ENCODE data around the gene ZNF446. TPM values are rescaled to one million over a fixed set of nuclear protein-coding genes. Genes with fewer than 3 reads are reported as not detected.

ZNF446 gene
- total RNA-seq, 1 donor from 2014 or later: 9.5 TPM

DNA sequence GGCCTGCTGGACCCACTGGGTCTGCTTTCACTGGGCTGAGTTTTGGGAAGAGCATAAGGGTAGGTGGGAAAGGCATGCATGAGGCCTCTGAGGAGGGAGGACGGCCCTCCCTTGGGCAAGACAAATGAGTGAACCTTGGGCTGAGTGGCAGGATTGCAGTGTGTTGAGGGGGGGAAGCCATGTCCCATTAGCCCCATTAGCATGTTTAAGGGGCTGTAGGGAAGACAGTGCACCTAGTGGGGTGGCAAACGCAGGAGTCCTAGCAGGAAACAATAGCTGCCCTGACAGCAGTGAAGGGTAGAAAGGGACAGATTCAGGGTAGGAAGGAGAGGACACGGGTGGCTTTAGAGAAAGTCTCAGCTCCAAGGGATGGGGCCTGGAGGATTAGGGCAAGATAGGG, 46.6 kb downstream of the ZNF446 start:
- Mint-ChIP-seq H3K27ac (ENCODE audit: unreplicated experiment) (no peak overlapping the region), H3K4me3 (ENCODE audit: unreplicated experiment) (no peak overlapping the region), H3K4me1 (ENCODE audit: low read depth) (peaks cover 22% of the 10 kb centered on the region), H3K9me3 (ENCODE audit: low read depth) (no peaks in the 10 kb centered on the region), H3K27me3 (ENCODE audit: low read depth) (no peaks in the 10 kb centered on the region), H3K36me3 (ENCODE audit: low read depth) (no peaks in the 10 kb centered on the region)
- TF ChIP-seq, protein P1, sequence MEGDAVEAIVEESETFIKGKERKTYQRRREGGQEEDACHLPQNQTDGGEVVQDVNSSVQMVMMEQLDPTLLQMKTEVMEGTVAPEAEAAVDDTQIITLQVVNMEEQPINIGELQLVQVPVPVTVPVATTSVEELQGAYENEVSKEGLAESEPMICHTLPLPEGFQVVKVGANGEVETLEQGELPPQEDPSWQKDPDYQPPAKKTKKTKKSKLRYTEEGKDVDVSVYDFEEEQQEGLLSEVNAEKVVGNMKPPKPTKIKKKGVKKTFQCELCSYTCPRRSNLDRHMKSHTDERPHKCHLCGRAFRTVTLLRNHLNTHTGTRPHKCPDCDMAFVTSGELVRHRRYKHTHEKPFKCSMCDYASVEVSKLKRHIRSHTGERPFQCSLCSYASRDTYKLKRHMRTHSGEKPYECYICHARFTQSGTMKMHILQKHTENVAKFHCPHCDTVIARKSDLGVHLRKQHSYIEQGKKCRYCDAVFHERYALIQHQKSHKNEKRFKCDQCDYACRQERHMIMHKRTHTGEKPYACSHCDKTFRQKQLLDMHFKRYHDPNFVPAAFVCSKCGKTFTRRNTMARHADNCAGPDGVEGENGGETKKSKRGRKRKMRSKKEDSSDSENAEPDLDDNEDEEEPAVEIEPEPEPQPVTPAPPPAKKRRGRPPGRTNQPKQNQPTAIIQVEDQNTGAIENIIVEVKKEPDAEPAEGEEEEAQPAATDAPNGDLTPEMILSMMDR (IDR thresholded peaks at IDR 0.05): no peak
- no peak for DNase-seq (ENCODE audit: low spot score)

DNA sequence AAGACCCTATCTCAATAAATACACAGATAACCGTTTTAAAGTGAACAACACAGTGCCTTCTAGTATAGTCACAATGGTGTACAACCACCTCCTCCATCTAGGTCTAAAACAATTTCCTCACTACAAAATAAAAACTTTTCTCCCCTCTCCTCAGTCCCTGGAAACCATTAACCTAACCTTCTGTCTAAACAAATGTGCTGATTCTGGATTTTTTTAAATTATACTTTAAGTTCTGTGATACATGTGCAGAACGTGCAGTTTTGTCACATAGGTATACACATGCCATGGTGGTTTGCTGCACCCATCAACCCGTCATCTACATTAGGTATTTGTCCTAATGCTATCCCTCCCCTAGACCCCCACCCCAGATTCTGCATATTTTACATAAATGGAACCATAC, 53.3 kb downstream of the ZNF446 start:
- TF ChIP-seq, protein P1 (IDR thresholded peaks at IDR 0.05): no peak
- H3K27ac Mint-ChIP-seq (ENCODE audit: unreplicated experiment): no peak overlapping the region
- no peaks in the 10 kb centered on the region for H3K36me3 Mint-ChIP-seq (ENCODE audit: low read depth)
- no peak for DNase-seq (ENCODE audit: low spot score)
- H3K4me1 Mint-ChIP-seq (ENCODE audit: low read depth): no peaks in the 10 kb centered on the region
- peaks cover 23% of the 10 kb centered on the region for H3K27me3 Mint-ChIP-seq (ENCODE audit: low read depth)
- H3K9me3 Mint-ChIP-seq (ENCODE audit: low read depth): no peaks in the 10 kb centered on the region
- no peak overlapping the region for H3K4me3 Mint-ChIP-seq (ENCODE audit: unreplicated experiment)

Other genes starting within 250 kb of the ZNF446 start
- 16.2 to 24.7 TPM (median 17.4 TPM) in 3 replicates for gene ZNF544, start 247.4 kb upstream of the ZNF446 start, total RNA-seq
- 7.9 to 9.2 TPM (median 8.1 TPM) in 3 replicates for gene ZNF8, start 197.4 kb upstream of the ZNF446 start, total RNA-seq
- gene ERVK3-1, start 171.0 kb upstream of the ZNF446 start, total RNA-seq: 25.3 to 29.4 TPM (median 26.0 TPM) in 3 replicates
- gene ZSCAN22, start 149.4 kb upstream of the ZNF446 start, total RNA-seq: 2.8 to 3.2 TPM (median 3.0 TPM) in 3 replicates
- gene A1BG, start 122.9 kb upstream of the ZNF446 start, total RNA-seq: 49.7 to 53.8 TPM (median 50.2 TPM) in 3 replicates
- 0.65 to 0.69 TPM (median 0.68 TPM) in 3 replicates for gene ZNF497, start 113.6 kb upstream of the ZNF446 start, total RNA-seq
- 2.0 to 3.5 TPM (median 2.5 TPM) in 3 replicates for gene ZNF837, start 95.3 kb upstream of the ZNF446 start, total RNA-seq
- gene RPS5, start 89.1 kb upstream of the ZNF446 start, total RNA-seq: 624 to 792 TPM (median 634 TPM) in 3 replicates
- not detected in 3 replicates for gene RNF225, start 80.7 kb upstream of the ZNF446 start, total RNA-seq
- 10.2 to 11.1 TPM (median 10.7 TPM) in 3 replicates for gene ZNF584, start 67.7 kb upstream of the ZNF446 start, total RNA-seq
- 1.5 to 1.8 TPM (median 1.6 TPM) in 3 replicates for gene ZNF132, start 36.2 kb upstream of the ZNF446 start, total RNA-seq
- 6.3 to 9.8 TPM (median 7.5 TPM) in 3 replicates for gene ZNF324B, start 24.7 kb upstream of the ZNF446 start, total RNA-seq
- gene ZNF324, start 9.3 kb upstream of the ZNF446 start, total RNA-seq: 10.8 to 12.6 TPM (median 11.3 TPM) in 3 replicates
- gene SLC27A5, start 35.6 kb downstream of the ZNF446 start, total RNA-seq: 4.7 to 9.5 TPM (median 9.3 TPM) in 3 replicates
- 15.6 to 17.2 TPM (median 15.9 TPM) in 3 replicates for gene ZBTB45, start 43.5 kb downstream of the ZNF446 start, total RNA-seq
- 215 to 286 TPM (median 228 TPM) in 3 replicates for gene TRIM28, start 67.7 kb downstream of the ZNF446 start, total RNA-seq
- gene CHMP2A, start 78.8 kb downstream of the ZNF446 start, total RNA-seq: 85.1 to 99.4 TPM (median 85.9 TPM) in 3 replicates
- gene UBE2M, start 82.3 kb downstream of the ZNF446 start, total RNA-seq: 70.3 to 80.7 TPM (median 76.3 TPM) in 3 replicates
- 15.2 to 22.3 TPM (median 15.8 TPM) in 3 replicates for gene MZF1, start 97.0 kb downstream of the ZNF446 start, total RNA-seq

All from chondrocyte (in vitro differentiated cells).